ENCODE data around the gene SLC44A2. TPM values are rescaled to one million over a fixed set of nuclear protein-coding genes. Genes with fewer than 3 reads are reported as not detected.

The SLC44A2 gene
- total and polyA plus RNA-seq, 2 of the 8 experiments (the other 6 are each of a cell fraction or from before 2014, with no cell fraction given), result 105 to 120 TPM

- TF ChIP-seq CHD7 (IDR thresholded peaks at IDR 0.05; ENCODE audit: insufficient replicate concordance, low read length) (no peak), POLR2A (IDR thresholded peaks at IDR 0.05; ENCODE audit: control extremely low read depth in 1 of 2, low read depth in 2 of 2, low read length in 2 of 2) (peak in 1 of 2 experiments; percentile 16), CHD2 (IDR thresholded peaks at IDR 0.05; ENCODE audit: low read length) (no peak), ZNF274 (IDR thresholded peaks at IDR 0.05; ENCODE audit: borderline replicate concordance, extremely low read depth, low read length) (no peak), KDM4A (IDR thresholded peaks at IDR 0.05; ENCODE audit: low read depth, low read length, severe bottlenecking) (no peak), JUND (IDR thresholded peaks at IDR 0.05; ENCODE audit: low read length) (no peak), E2F6 (IDR thresholded peaks at IDR 0.05) (0 out of 2 replicates have a peak, but pooled peaks have one; percentile 3), PHF8 (conservative IDR thresholded peaks at IDR 0.05; ENCODE audit: low read depth, low read length) (0 out of 2 replicates have a peak, but pooled peaks have one; percentile 5), EZH2 (IDR thresholded peaks at IDR 0.05; ENCODE audit: low read depth, low read length, severe bottlenecking) (no peak)
Observed at GRCh38 chr19:10655457-10656312, 30.3 kb downstream of the SLC44A2 start (continued).

All from H1 (cell line).